ENCODE results near the gene ATP5IF1. TPM values are rescaled to one million over a fixed set of nuclear protein-coding genes. Genes with fewer than 3 reads are reported as not detected.
A peak's percentile ranks its signal among the peaks of the same experiment; 100 is the strongest.

The ATP5IF1 gene
- total and polyA plus RNA-seq, 2 of the 4 experiments (the other 2 are of a cell fraction), result 33.7 to 105 TPM

DNA sequence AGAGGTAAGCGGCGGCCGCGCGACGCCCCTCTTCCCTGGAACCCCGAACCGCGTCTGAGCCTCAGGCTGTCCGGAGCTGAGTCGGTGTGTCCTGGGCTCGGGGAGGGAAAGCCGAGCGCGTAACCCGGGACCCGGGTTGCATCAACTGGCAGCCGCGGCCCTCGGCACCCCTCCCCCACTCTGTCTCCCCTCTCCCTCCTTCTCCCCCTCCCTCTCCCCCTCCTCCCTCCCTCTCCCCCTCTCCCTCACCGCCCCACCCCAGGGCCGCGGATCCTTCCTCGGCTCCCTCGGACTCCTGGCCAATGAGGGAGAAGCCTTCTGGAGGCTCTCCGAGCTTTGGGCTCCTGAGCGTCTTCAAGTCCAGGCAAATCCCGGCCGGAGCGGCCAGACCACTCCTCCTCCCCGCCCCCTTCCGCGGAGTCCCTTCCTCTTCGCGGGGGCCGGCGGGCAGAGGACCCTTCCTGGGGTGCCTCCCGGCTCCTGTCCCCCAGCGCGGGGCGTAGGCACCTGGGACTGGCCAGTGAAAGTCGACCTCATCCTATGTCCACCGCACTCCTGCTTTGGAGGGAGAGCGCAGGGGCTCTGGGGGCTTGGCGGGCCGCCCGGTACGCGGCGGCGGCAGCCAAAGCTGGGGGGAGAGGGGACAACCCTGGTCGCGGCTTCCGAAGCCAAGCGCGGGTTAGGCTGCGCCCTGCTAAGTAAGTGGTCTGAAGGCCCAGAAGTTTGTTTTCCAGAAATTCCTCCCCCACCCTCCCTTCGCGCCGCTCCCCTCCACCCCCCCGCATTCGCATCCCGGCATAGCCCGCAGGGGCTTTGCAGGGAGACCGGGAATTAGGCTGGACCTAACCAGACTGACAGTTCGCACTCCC, 24.2 kb downstream of the ATP5IF1 start:
- peak overlapping the region; percentile 97 for H3K4me2 ChIP-seq (ENCODE audit: low read depth, low read length)
- peak overlapping the region; percentile 99 for H3K4me3 ChIP-seq (ENCODE audit: insufficient read depth, low read depth, low read length)
- ATAC-seq (ENCODE audit: low read depth) (peak; percentile 76), DNase-seq (peak; percentile 88)
- H3K4me1 ChIP-seq (ENCODE audit: control insufficient read depth, insufficient read depth, low read length), result peaks cover 18% of the 10 kb centered on the region
- peak overlapping the region; percentile 53; the same call in 1 of the 2 replicates for H2BK120ac ChIP-seq (ENCODE audit: low read depth, low read length)
- H4K91ac ChIP-seq (ENCODE audit: insufficient read depth, low read depth, low read length), result peak overlapping the region; percentile 78
- no peak overlapping the region for H2BK20ac ChIP-seq (ENCODE audit: low read depth, low read length)
- ChIA-PET CTCF (no interaction called here), POLR2A (ENCODE audit: unreplicated experiment) (interaction anchor here (0.5 to 0.8 kb wide), 2 partner anchors 14 to 33 kb away, joined by 6 to 10 read pairs; no protein-coding TSS in a partner anchor)
- H3K18ac ChIP-seq (ENCODE audit: low read depth, low read length), result peak overlapping the region; percentile 68
- H3K79me1 ChIP-seq (ENCODE audit: low read depth in 1 of 2, low read length in 2 of 2), result peaks cover 0 to 45% of the 10 kb centered on the region in 2 experiments; a peak in 2 of 4 replicates
- H3K14ac ChIP-seq (replicated peaks; ENCODE audit: low read depth, low read length), result peak overlapping the region; percentile 79
- no peaks in the 10 kb centered on the region for H3K9me3 ChIP-seq (ENCODE audit: control insufficient read depth, insufficient read depth, low read length)
- no peaks in the 10 kb centered on the region for H3K27me3 ChIP-seq (ENCODE audit: control insufficient read depth, insufficient read depth, low read length)
- peak overlapping the region; percentile 92 for H3K27ac ChIP-seq (ENCODE audit: insufficient read depth, low read length)
- H3K9me1 ChIP-seq (ENCODE audit: insufficient read depth, low read length), result peaks cover 23% of the 10 kb centered on the region
- peak overlapping the region; percentile 87 for H3K4ac ChIP-seq (ENCODE audit: low read depth, low read length)
- H2AFZ ChIP-seq (replicated peaks; ENCODE audit: low read length, poor library complexity), result peak overlapping the region; percentile 93
- TF ChIP-seq SMC3 (IDR thresholded peaks at IDR 0.05; ENCODE audit: low read depth, low read length) (no peak), MAZ (IDR thresholded peaks at IDR 0.05; ENCODE audit: borderline replicate concordance, low read depth, low read length) (peak; percentile 58; the same call in 1 of the 2 replicates), CEBPB (IDR thresholded peaks at IDR 0.05; ENCODE audit: low read depth, low read length) (peak; percentile 61; the same call in 1 of the 2 replicates), CHD1 (IDR thresholded peaks at IDR 0.05; ENCODE audit: low read depth, low read length) (0 out of 2 replicates have a peak, but pooled peaks have one; percentile 68), RAD21 (IDR thresholded peaks at IDR 0.05; ENCODE audit: low read length) (peak; percentile 1; the same call in 1 of the 2 replicates), USF2 (IDR thresholded peaks at IDR 0.05; ENCODE audit: low read depth, low read length) (no peak)
- TF ChIP-seq, protein P1, sequence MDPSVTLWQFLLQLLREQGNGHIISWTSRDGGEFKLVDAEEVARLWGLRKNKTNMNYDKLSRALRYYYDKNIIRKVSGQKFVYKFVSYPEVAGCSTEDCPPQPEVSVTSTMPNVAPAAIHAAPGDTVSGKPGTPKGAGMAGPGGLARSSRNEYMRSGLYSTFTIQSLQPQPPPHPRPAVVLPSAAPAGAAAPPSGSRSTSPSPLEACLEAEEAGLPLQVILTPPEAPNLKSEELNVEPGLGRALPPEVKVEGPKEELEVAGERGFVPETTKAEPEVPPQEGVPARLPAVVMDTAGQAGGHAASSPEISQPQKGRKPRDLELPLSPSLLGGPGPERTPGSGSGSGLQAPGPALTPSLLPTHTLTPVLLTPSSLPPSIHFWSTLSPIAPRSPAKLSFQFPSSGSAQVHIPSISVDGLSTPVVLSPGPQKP (IDR thresholded peaks at IDR 0.05; ENCODE audit: borderline replicate concordance, low read depth, low read length), result no peak
- H4K20me1 ChIP-seq (ENCODE audit: insufficient read depth, low read length), result peaks cover 52% of the 10 kb centered on the region
- H4K8ac ChIP-seq (ENCODE audit: low read depth in 2 of 2, low read length in 2 of 2), result peak overlapping the region in 1 of 2 experiments; percentile 57; a peak in 1 of 4 replicates
- peak overlapping the region; percentile 40; the same call in 1 of the 2 replicates for H4K5ac ChIP-seq (ENCODE audit: low read depth, low read length)
- dilution Hi-C loops (cut with HindIII; ENCODE audit: low sequenced_read_pairs, unreplicated experiment), result no loop called here
- H3K9ac ChIP-seq (ENCODE audit: low read depth, low read length), result peak overlapping the region; percentile 88
- in situ Hi-C loops (cut with MboI; ENCODE audit: low sequenced_read_pairs), result loop anchor here (10.0 kb wide), 1 partner anchor 345 kb away; no protein-coding TSS in a partner anchor
- peak overlapping the region; percentile 85 for H3K23ac ChIP-seq (ENCODE audit: low read depth, low read length)
- WGBS, 2 experiments (ENCODE audit: extremely low coverage in 2 of 2, insufficient read length in 1 of 2), result 2% methylated on average over 16 of the region's 66 CpGs; no CpG with 5 or more reads in 1 of the 2 experiments
- peak overlapping the region; percentile 69; the same call in 1 of the 2 replicates for H3K56ac ChIP-seq (ENCODE audit: extremely low read depth, insufficient read depth, low read length)
- intact Hi-C loops (cut with micrococcal nuclease), result loop anchor here (5.0 kb wide), 1 partner anchor 342 kb away; no protein-coding TSS in a partner anchor
- peak overlapping the region; percentile 93 for H2BK5ac ChIP-seq (ENCODE audit: low read depth, low read length, poor library complexity, severe bottlenecking)
- no peak overlapping the region for H2BK15ac ChIP-seq (ENCODE audit: low read depth, low read length)
- H2AK9ac ChIP-seq (replicated peaks; ENCODE audit: low read depth, low read length, poor library complexity), result peak overlapping the region; percentile 99
- peak overlapping the region; percentile 57 for H2AK5ac ChIP-seq (ENCODE audit: low read depth, low read length)
- BruUV-seq (replicated peaks), result no TSS peak
- H3K36me3 ChIP-seq (ENCODE audit: control insufficient read depth, insufficient read depth, low read length), result peaks cover 4% of the 10 kb centered on the region; the same call in 1 of the 2 replicates

All from IMR-90 (cell line).